ENCODE measurements around the gene PSMB11.

- TF ChIP-seq CTCF (IDR thresholded peaks at IDR 0.05): no peak
- no peak for TF ChIP-seq EZH2 (IDR thresholded peaks at IDR 0.05)
Measured at GRCh38 chr14:23062002-23062401, 20.0 kb downstream of the PSMB11 start.

All from neural progenitor cell (in vitro differentiated cells).